SW 1271 (cell line): Measurements from ENCODE around the gene STAMBP.
"Not testable (repeated sequence)": the region's sequence is repeated elsewhere in the genome, so short reads cannot be mapped to it uniquely, and the experiment has no call there.

Source experiments
- DNase-seq, 2 experiments: peaks; one replicate each; lab custom pipeline; 2025; lab: John Stamatoyannopoulos, UW

STAMBP gene

GRCh38 chr2:73837847-73838585 is 9.3 kb downstream of the STAMBP start:
- DNase-seq: no peak

- DNase-seq: no peak
These were observed 10.3 kb downstream of the STAMBP start for GRCh38 chr2:73838889-73839534.

GRCh38 chr2:73839653-73840411 is 11.1 kb downstream of the STAMBP start:
- DNase-seq: no peak

GRCh38 chr2:73841912-73842738 is 13.4 kb downstream of the STAMBP start:
- no peak for DNase-seq

- DNase-seq: no peak
These were observed 13.9 kb downstream of the STAMBP start for GRCh38 chr2:73842739-73843019.

- DNase-seq: no peak
These were observed 15.3 kb downstream of the STAMBP start for GRCh38 chr2:73844087-73844486.

GRCh38 chr2:73850009-73850408 is 21.2 kb downstream of the STAMBP start:
- DNase-seq: no peak

- peak in 1 of 2 experiments; percentile 17 for DNase-seq
These were observed 22.5 kb downstream of the STAMBP start for GRCh38 chr2:73851274-73851673.

GRCh38 chr2:73852020-73852419 is 23.3 kb downstream of the STAMBP start:
- peak; percentile 23 to 77 for DNase-seq

- no peak for DNase-seq
These were observed 26.8 kb downstream of the STAMBP start for GRCh38 chr2:73855526-73855925.

GRCh38 chr2:73856214-73856613 is 27.5 kb downstream of the STAMBP start:
- no peak for DNase-seq

- DNase-seq: peak; percentile 31 to 58
These were observed 31.2 kb downstream of the STAMBP start for GRCh38 chr2:73859721-73860586.

GRCh38 chr2:73862987-73863386 is 34.2 kb downstream of the STAMBP start:
- DNase-seq: no peak

GRCh38 chr2:73868204-73868978 is 39.6 kb downstream of the STAMBP start:
- no peak for DNase-seq

GRCh38 chr2:73870084-73870483 is 41.3 kb downstream of the STAMBP start:
- DNase-seq: no peak

GRCh38 chr2:73877071-73877802 is 48.5 kb downstream of the STAMBP start:
- DNase-seq: no peak

GRCh38 chr2:73877984-73878383 is 49.2 kb downstream of the STAMBP start:
- not testable (repeated sequence) for DNase-seq

GRCh38 chr2:73885406-73885805 is 56.6 kb downstream of the STAMBP start:
- DNase-seq: no peak

GRCh38 chr2:73886357-73886756 is 57.6 kb downstream of the STAMBP start:
- DNase-seq: no peak
